ENCODE results near the gene G6PC1.
"Not testable (repeated sequence)": the region's sequence is repeated elsewhere in the genome, so short reads cannot be mapped to it uniquely, and the experiment has no call there.

Gene G6PC1

DNA sequence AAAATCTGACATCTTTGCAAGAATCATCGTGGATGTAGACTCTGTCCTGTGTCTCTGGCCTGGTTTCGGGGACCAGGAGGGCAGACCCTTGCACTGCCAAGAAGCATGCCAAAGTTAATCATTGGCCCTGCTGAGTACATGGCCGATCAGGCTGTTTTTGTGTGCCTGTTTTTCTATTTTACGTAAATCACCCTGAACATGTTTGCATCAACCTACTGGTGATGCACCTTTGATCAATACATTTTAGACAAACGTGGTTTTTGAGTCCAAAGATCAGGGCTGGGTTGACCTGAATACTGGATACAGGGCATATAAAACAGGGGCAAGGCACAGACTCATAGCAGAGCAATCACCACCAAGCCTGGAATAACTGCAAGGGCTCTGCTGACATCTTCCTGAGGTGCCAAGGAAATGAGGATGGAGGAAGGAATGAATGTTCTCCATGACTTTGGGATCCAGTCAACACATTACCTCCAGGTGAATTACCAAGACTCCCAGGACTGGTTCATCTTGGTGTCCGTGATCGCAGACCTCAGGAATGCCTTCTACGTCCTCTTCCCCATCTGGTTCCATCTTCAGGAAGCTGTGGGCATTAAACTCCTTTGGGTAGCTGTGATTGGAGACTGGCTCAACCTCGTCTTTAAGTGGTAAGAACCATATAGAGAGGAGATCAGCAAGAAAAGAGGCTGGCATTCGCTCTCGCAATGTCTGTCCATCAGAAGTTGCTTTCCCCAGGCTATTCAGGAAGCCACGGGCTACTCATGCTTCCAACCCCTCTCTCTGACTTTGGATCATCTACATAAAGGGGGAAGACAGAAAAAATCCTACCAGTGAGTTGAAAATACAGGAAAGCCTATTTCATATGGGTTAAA lies at the start of gene G6PC1:
TSS of gene G6PC1 (plus strand) at position 340 of the 872 bp plus-strand sequence. CDS start at position 418, 78 bp downstream.
- Histone ChIP-seq H4K20me1 (ENCODE audit: insufficient read depth, low read length) (no peaks in the 10 kb centered on the region), H3K4me1 (ENCODE audit: insufficient read depth, low read length) (no peaks in the 10 kb centered on the region), H3K4me3 (ENCODE audit: low read depth in 1 of 2, low read length in 2 of 2) (no peak within 1 kb of the TSS), H3K9me3 (ENCODE audit: insufficient read depth, low read length, severe bottlenecking) (no peaks in the 10 kb centered on the region), H3K9ac (ENCODE audit: low read depth, low read length) (no peak within 1 kb of the TSS), H3K79me2 (ENCODE audit: insufficient read depth, low read length) (no peaks in the 10 kb centered on the region), H3K27ac (ENCODE audit: low read length) (no peak within 1 kb of the TSS), H2AFZ (ENCODE audit: low read depth, low read length) (no peak within 1 kb of the TSS), H3K4me2 (ENCODE audit: insufficient read depth, low read length) (no peak within 1 kb of the TSS), H3K36me3 (ENCODE audit: insufficient read depth, low read length) (no peaks in the 10 kb centered on the region), H3K27me3 (ENCODE audit: insufficient read depth, low read length, poor library complexity) (peaks cover 8% of the 10 kb centered on the region)
- ATAC-seq (ENCODE audit: insufficient read depth, low read depth) (no peak), DNase-seq (no peak)
- TF ChIP-seq EZH2 (IDR thresholded peaks at IDR 0.05; ENCODE audit: borderline replicate concordance, low read depth, low read length, severe bottlenecking), result no peak
- TF ChIP-seq, protein P1, sequence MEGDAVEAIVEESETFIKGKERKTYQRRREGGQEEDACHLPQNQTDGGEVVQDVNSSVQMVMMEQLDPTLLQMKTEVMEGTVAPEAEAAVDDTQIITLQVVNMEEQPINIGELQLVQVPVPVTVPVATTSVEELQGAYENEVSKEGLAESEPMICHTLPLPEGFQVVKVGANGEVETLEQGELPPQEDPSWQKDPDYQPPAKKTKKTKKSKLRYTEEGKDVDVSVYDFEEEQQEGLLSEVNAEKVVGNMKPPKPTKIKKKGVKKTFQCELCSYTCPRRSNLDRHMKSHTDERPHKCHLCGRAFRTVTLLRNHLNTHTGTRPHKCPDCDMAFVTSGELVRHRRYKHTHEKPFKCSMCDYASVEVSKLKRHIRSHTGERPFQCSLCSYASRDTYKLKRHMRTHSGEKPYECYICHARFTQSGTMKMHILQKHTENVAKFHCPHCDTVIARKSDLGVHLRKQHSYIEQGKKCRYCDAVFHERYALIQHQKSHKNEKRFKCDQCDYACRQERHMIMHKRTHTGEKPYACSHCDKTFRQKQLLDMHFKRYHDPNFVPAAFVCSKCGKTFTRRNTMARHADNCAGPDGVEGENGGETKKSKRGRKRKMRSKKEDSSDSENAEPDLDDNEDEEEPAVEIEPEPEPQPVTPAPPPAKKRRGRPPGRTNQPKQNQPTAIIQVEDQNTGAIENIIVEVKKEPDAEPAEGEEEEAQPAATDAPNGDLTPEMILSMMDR (IDR thresholded peaks at IDR 0.05; ENCODE audit: borderline replicate concordance, extremely low read depth, low read length, poor library complexity, severe bottlenecking), result no peak

DNA sequence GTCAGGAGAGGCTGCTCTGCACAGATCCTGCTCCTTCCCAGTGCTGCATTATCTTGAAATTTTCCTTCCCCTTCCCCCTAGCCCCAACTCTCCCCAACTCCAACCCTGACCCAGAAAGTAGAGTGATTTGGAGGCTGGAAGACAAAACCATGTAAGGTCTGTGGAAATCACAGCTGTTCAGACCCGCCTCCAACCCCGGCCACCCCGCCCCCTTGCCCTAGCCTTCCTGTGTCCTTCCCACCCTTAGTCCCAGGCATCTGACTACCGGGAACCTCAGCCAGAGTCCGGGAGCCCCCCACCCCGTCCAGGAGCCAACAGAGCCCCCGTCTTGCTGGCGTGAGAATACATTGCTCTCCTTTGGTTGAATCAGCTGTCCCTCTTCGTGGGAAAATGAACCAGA lies 49.6 kb upstream of the G6PC1 start, which contains the start of gene AOC3:
TSS of gene AOC3 (plus strand) at position 246 of the 400 bp plus-strand sequence. CDS start at position 391, 145 bp downstream.
- TF ChIP-seq EZH2 (IDR thresholded peaks at IDR 0.05; ENCODE audit: borderline replicate concordance, low read depth, low read length, severe bottlenecking), result no peak
- TF ChIP-seq, protein P1 (IDR thresholded peaks at IDR 0.05; ENCODE audit: borderline replicate concordance, extremely low read depth, low read length, poor library complexity, severe bottlenecking), result no peak
- no peaks in the 10 kb centered on the region for H3K27me3 ChIP-seq (ENCODE audit: insufficient read depth, low read length, poor library complexity)
- no peaks in the 10 kb centered on the region for H3K36me3 ChIP-seq (ENCODE audit: insufficient read depth, low read length)
- H3K9ac ChIP-seq (ENCODE audit: low read depth, low read length), result no peak within 1 kb of the TSS
- H3K4me3 ChIP-seq (ENCODE audit: low read depth in 1 of 2, low read length in 2 of 2), result no peak within 1 kb of the TSS
- no peak within 1 kb of the TSS for H3K4me2 ChIP-seq (ENCODE audit: insufficient read depth, low read length)
- H3K27ac ChIP-seq (ENCODE audit: low read length), result no peak within 1 kb of the TSS
- DNase-seq (no peak), ATAC-seq (ENCODE audit: insufficient read depth, low read depth) (no peak)
- peaks cover 7% of the 10 kb centered on the region; the same call in 1 of the 2 replicates for H4K20me1 ChIP-seq (ENCODE audit: insufficient read depth, low read length)
- H2AFZ ChIP-seq (ENCODE audit: low read depth, low read length), result no peak within 1 kb of the TSS
- H3K79me2 ChIP-seq (ENCODE audit: insufficient read depth, low read length), result no peaks in the 10 kb centered on the region
- no peaks in the 10 kb centered on the region for H3K9me3 ChIP-seq (ENCODE audit: insufficient read depth, low read length, severe bottlenecking)
- H3K4me1 ChIP-seq (ENCODE audit: insufficient read depth, low read length), result no peaks in the 10 kb centered on the region

DNA sequence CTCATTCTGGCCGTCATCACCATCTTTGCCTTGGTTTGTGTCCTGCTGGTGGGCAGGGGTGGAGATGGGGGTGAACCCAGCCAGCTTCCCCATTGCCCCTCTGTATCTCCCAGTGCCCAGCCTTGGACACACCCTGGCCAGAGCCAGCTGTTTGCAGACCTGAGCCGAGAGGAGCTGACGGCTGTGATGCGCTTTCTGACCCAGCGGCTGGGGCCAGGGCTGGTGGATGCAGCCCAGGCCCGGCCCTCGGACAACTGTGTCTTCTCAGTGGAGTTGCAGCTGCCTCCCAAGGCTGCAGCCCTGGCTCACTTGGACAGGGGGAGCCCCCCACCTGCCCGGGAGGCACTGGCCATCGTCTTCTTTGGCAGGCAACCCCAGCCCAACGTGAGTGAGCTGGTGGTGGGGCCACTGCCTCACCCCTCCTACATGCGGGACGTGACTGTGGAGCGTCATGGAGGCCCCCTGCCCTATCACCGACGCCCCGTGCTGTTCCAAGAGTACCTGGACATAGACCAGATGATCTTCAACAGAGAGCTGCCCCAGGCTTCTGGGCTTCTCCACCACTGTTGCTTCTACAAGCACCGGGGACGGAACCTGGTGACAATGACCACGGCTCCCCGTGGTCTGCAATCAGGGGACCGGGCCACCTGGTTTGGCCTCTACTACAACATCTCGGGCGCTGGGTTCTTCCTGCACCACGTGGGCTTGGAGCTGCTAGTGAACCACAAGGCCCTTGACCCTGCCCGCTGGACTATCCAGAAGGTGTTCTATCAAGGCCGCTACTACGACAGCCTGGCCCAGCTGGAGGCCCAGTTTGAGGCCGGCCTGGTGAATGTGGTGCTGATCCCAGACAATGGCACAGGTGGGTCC lies 49.0 kb upstream of the G6PC1 start:
- H3K4me2 ChIP-seq (ENCODE audit: insufficient read depth, low read length); ATAC-seq (ENCODE audit: insufficient read depth, low read depth); H3K4me3 ChIP-seq (ENCODE audit: low read depth in 1 of 2, low read length in 2 of 2); H3K9me3 ChIP-seq (ENCODE audit: insufficient read depth, low read length, severe bottlenecking); H3K27me3 ChIP-seq (ENCODE audit: insufficient read depth, low read length, poor library complexity); H3K4me1 ChIP-seq (ENCODE audit: insufficient read depth, low read length); H3K27ac ChIP-seq (ENCODE audit: low read length); DNase-seq; H2AFZ ChIP-seq (ENCODE audit: low read depth, low read length); H4K20me1 ChIP-seq (ENCODE audit: insufficient read depth, low read length); H3K9ac ChIP-seq (ENCODE audit: low read depth, low read length); H3K79me2 ChIP-seq (ENCODE audit: insufficient read depth, low read length); H3K36me3 ChIP-seq (ENCODE audit: insufficient read depth, low read length): not testable (repeated sequence)

All from DND-41 (cell line).